ENCODE measurements around the gene BCAP31. TPM values are rescaled to one million over a fixed set of nuclear protein-coding genes. Genes with fewer than 3 reads are reported as not detected.
"Not testable (repeated sequence)": the region's sequence is repeated elsewhere in the genome, so short reads cannot be mapped to it uniquely, and the experiment has no call there.

Gene BCAP31
- total and polyA plus RNA-seq, 2 of the 13 experiments (the other 11 are each of a cell fraction or from before 2014, with no cell fraction given), result 139 to 178 TPM

- no peak for TF ChIP-seq ZKSCAN8 (CRISPR knock-in tag; IDR thresholded peaks at IDR 0.05; ENCODE audit: borderline replicate concordance)
- no peak for TF ChIP-seq PHF5A (CRISPR knock-in tag; IDR thresholded peaks at IDR 0.05; ENCODE audit: low read depth, unreplicated experiment)
- TF ChIP-seq HIC2 (CRISPR knock-in tag; IDR thresholded peaks at IDR 0.05; ENCODE audit: low read depth), result no peak
- no peak for TF ChIP-seq ZSCAN21 (CRISPR knock-in tag; IDR thresholded peaks at IDR 0.05; ENCODE audit: borderline replicate concordance)
- TF ChIP-seq RBFOX2 (IDR thresholded peaks at IDR 0.05; ENCODE audit: low read depth, low read length), result peak; percentile 48
- no peak for TF ChIP-seq ZNF557 (CRISPR knock-in tag; IDR thresholded peaks at IDR 0.05)
Measured at GRCh38 chrX:153697924-153698865, 26.0 kb downstream of the BCAP31 start (continued).

- WGBS (ENCODE audit: low lambda C conversion rate), result 96% methylated on average over 15 of the region's 16 CpGs
- POLR2A ChIA-PET; FAIRE-seq; intact Hi-C loops (cut with micrococcal nuclease; ENCODE audit: unreplicated experiment); H3K4me3 ChIP-seq (replicated peaks in 1 of 3; ENCODE audit: insufficient read depth in 1 of 3, low read depth in 2 of 3, low read length in 3 of 3); H3K36me3 ChIP-seq (replicated peaks in 1 of 2; ENCODE audit: control insufficient read depth in 1 of 2, insufficient read depth in 2 of 2, low read length in 2 of 2); H3K27me3 ChIP-seq (ENCODE audit: control insufficient read depth in 1 of 2, insufficient read depth in 2 of 2, low read length in 2 of 2); in situ Hi-C loops (cut with HindIII; ENCODE audit: extremely low pct_ligation_motif_present, low pct_unique_long_range_greater_than_20kb); H3K9ac ChIP-seq (ENCODE audit: insufficient read depth, low read depth, low read length); H3K27ac ChIP-seq (ENCODE audit: extremely low read length, insufficient read depth, low read length); DNase-seq (ENCODE audit: low spot score); ATAC-seq; CTCF ChIA-PET (ENCODE audit: low intra/inter-chr PET ratio, low total read pairs); BruUV-seq (replicated peaks); H3K9me3 ChIP-seq (ENCODE audit: low read length); H3K4me2 ChIP-seq (ENCODE audit: low read depth, low read length); H3K79me2 ChIP-seq (ENCODE audit: insufficient read depth, low read length); H2AFZ ChIP-seq (ENCODE audit: low read length); TF ChIP-seq LCORL (IDR thresholded peaks at IDR 0.05): not testable (repeated sequence)
- peaks cover 15% of the 10 kb centered on the region for H3K4me1 ChIP-seq (ENCODE audit: insufficient read depth, low read length)
- peaks cover 12% of the 10 kb centered on the region; the same call in 1 of the 2 replicates for H4K20me1 ChIP-seq (ENCODE audit: insufficient read depth, low read length)
- TF ChIP-seq ZNF431 (CRISPR knock-in tag; IDR thresholded peaks at IDR 0.05; ENCODE audit: borderline replicate concordance, low read depth) (peak; percentile 31; the same call in 1 of the 2 replicates), AGO1 (IDR thresholded peaks at IDR 0.05; ENCODE audit: low read depth, low read length, poor library complexity, severe bottlenecking) (peak; percentile 18), ZNF263 (CRISPR knock-in tag; IDR thresholded peaks at IDR 0.05) (peak; percentile 47; the same call in 1 of the 2 replicates), AGO2 (optimal IDR thresholded peaks at IDR 0.05; ENCODE audit: low read depth, low read length) (peak; percentile 50), LCORL (CRISPR knock-in tag; IDR thresholded peaks at IDR 0.05) (0 out of 2 replicates have a peak, but pooled peaks have one; percentile 4), RBFOX2 (IDR thresholded peaks at IDR 0.05; ENCODE audit: low read depth, low read length) (peak; percentile 59), ZNF687 (CRISPR knock-in tag; IDR thresholded peaks at IDR 0.05) (peak; percentile 34), MBD4 (IDR thresholded peaks at IDR 0.05; ENCODE audit: borderline replicate concordance, low read length) (peak; percentile 26; the same call in 1 of the 2 replicates), POLR2AphosphoS5 (IDR thresholded peaks at IDR 0.05; ENCODE audit: low read depth, low read length) (peak; percentile 41; the same call in 1 of the 2 replicates)
Measured at GRCh38 chrX:153696986-153697722, 27.0 kb downstream of the BCAP31 start.

Data from HepG2 (cell line).